Left ventricle myocardium inferior (tissue), 1 donor: ENCODE results near the gene TARDBP. TPM values are rescaled to one million over a fixed set of nuclear protein-coding genes. Genes with fewer than 3 reads are reported as not detected.
"Not testable (repeated sequence)": the region's sequence is repeated elsewhere in the genome, so short reads cannot be mapped to it uniquely, and the experiment has no call there.

Experiments
- DNase-seq: peaks from one replicate; pipeline ENCODE4 v3.0.0-alpha.2; 2020
- H3K27ac ChIP-seq: fragments of 200-600 bp; replicated peaks from 2 replicates; pipeline ENCODE4 v1.8.0; 2021
- H3K27me3 ChIP-seq: fragments of 200-600 bp; 2 replicates; pipeline ENCODE4 v1.8.0; 2021; ENCODE audit warnings: low read depth
- H3K36me3 ChIP-seq: fragments of 200-600 bp; 2 replicates; pipeline ENCODE4 v1.8.0; 2021
- H3K4me1 ChIP-seq: fragments of 200-600 bp; 2 replicates; pipeline ENCODE4 v1.8.0; 2021
- H3K4me3 ChIP-seq: fragments of 200-600 bp; 2 replicates; pipeline ENCODE4 v1.8.0; 2021; ENCODE audit warnings: mild to moderate bottlenecking, moderate library complexity
- H3K9me3 ChIP-seq: fragments of 200-600 bp; replicated peaks from 2 replicates; pipeline ENCODE4 v1.8.0; 2021
- CTCF ChIP-seq: fragments of 200-600 bp; IDR thresholded peaks from 2 replicates; pipeline ENCODE4 v1.8.0; 2021; ENCODE audit warnings: antibody characterized with exemption, mild to moderate bottlenecking, borderline replicate concordance
- intact Hi-C: fragments of 100-400 bp; cut with micrococcal nuclease; formaldehyde crosslinking; loops from one replicate; pipeline ENCODE4 v1.11.0; 2022
- total RNA-seq: library from RNA; stranded (reverse); fragmentation: NEBNext Ultra II Directional; extraction: Animal tissue kit (Norgen Biotek cat#: 25700); gene quantifications from one replicate; pipeline ENCODE4 v1.2.1, GENCODE V29; 2021
- donor health status: DM: no; HTN: yes; CAD: no; lungs with severe emphysema.

TARDBP gene
- total RNA-seq, 1 donor from 2014 or later = 95.5 TPM

GRCh38 chr1:11046270-11046566 is 33.8 kb downstream of the TARDBP start:
- Histone ChIP-seq H3K27ac (no peak overlapping the region), H3K4me1 (no peaks in the 10 kb centered on the region), H3K9me3 (no peaks in the 10 kb centered on the region), H3K4me3 (no peak overlapping the region), H3K27me3 (no peaks in the 10 kb centered on the region), H3K36me3 (no peaks in the 10 kb centered on the region)
- TF ChIP-seq CTCF = no peak
- DNase-seq = no peak
- intact Hi-C loops = no loop called here

GRCh38 chr1:11046625-11047365 is 34.3 kb downstream of the TARDBP start, which contains the start of gene MASP2:
Gene MASP2 (minus strand): TSS chr1:11047239. CDS start chr1:11047207, 32 bp downstream.
- Histone ChIP-seq H3K36me3 (no peaks in the 10 kb centered on the region), H3K9me3 (no peaks in the 10 kb centered on the region), H3K4me1 (no peaks in the 10 kb centered on the region), H3K4me3 (no peak within 1 kb of the TSS), H3K27me3 (no peaks in the 10 kb centered on the region), H3K27ac (no peak within 1 kb of the TSS)
- intact Hi-C loops = no loop called here
- TF ChIP-seq CTCF = no peak
- no peak for DNase-seq

GRCh38 chr1:11051121-11051520 is 38.7 kb downstream of the TARDBP start:
- intact Hi-C loops, H3K27me3 ChIP-seq: not testable (repeated sequence)

GRCh38 chr1:11051781-11052511 is 39.5 kb downstream of the TARDBP start:
- peaks cover 6% of the 10 kb centered on the region for H3K4me1 ChIP-seq
- H3K9me3 ChIP-seq = no peaks in the 10 kb centered on the region
- H3K36me3 ChIP-seq = peaks cover 24% of the 10 kb centered on the region
- no peak overlapping the region for H3K27ac ChIP-seq
- no peak for DNase-seq
- intact Hi-C loops = no loop called here
- no peak for TF ChIP-seq CTCF
- H3K4me3 ChIP-seq = no peak overlapping the region
- H3K27me3 ChIP-seq = peaks cover 8% of the 10 kb centered on the region

More at GRCh38 chr1:11051121-11051520, 38.7 kb downstream of the TARDBP start:
- H3K36me3 ChIP-seq = peaks cover 16% of the 10 kb centered on the region
- DNase-seq, H3K27ac ChIP-seq, H3K9me3 ChIP-seq, H3K4me3 ChIP-seq, H3K4me1 ChIP-seq: not testable (repeated sequence)

- Histone ChIP-seq H3K27me3 (peaks cover 8% of the 10 kb centered on the region), H3K9me3 (no peaks in the 10 kb centered on the region), H3K4me1 (peaks cover 6% of the 10 kb centered on the region), H3K36me3 (peaks cover 30% of the 10 kb centered on the region), H3K4me3 (no peak overlapping the region), H3K27ac (no peak overlapping the region)
- intact Hi-C loops = no loop called here
- TF ChIP-seq CTCF = no peak
- no peak for DNase-seq
These were observed 40.6 kb downstream of the TARDBP start for GRCh38 chr1:11052839-11053757.
